SU-DHL-6 (cell line): ENCODE results near the gene MEN1.

Experiments used
- H2AFZ ChIP-seq: fragments of 200-600 bp; sonication (generic); 2 replicates; pipeline ENCODE4 v1.6.1; 2014; ENCODE audit warnings: low read depth, mild to moderate bottlenecking, moderate library complexity, mixed read lengths, antibody characterized with exemption, low read length; ENCODE audit not compliant: severe bottlenecking
- H3F3A ChIP-seq: fragments of 200-600 bp; shearing (Covaris generic); 2 replicates; pipeline ENCODE4 v1.6.0; 2016; ENCODE audit warnings: antibody characterized with exemption, mild to moderate bottlenecking; ENCODE audit not compliant: insufficient read depth
- H3K27ac ChIP-seq: fragments of 200-600 bp; sonication (generic); 2 replicates; pipeline ENCODE4 v1.5.1; 2016; ENCODE audit warnings: low read depth, mild to moderate bottlenecking, low read length, moderate library complexity, mixed read lengths
- H3K27me3 ChIP-seq: fragments of 200-600 bp; sonication (generic), shearing (Covaris generic); 2 replicates; pipeline ENCODE4 v1.6.0; 2014; ENCODE audit warnings: mild to moderate bottlenecking, low read length
- H3K36me3 ChIP-seq: fragments of 200-600 bp; sonication (generic); 2 replicates; pipeline ENCODE4 v1.6.1; 2014; ENCODE audit warnings: mild to moderate bottlenecking, low read length, mixed read lengths
- H3K4me2 ChIP-seq: fragments of 300-600, 200-600 bp; shearing (Covaris generic), sonication (generic); 2 replicates; pipeline ENCODE4 v1.6.0; 2014; ENCODE audit warnings: low read length, low read depth, mild to moderate bottlenecking; ENCODE audit not compliant: poor library complexity, severe bottlenecking
- H3K4me3 ChIP-seq: fragments of 200-600 bp; sonication (generic); 2 replicates; pipeline ENCODE4 v1.5.1; 2014; ENCODE audit warnings: antibody characterized with exemption, low read length, mild to moderate bottlenecking, mixed read lengths; ENCODE audit not compliant: insufficient read depth, poor library complexity, severe bottlenecking
- H3K79me2 ChIP-seq: fragments of 200-600 bp; sonication (generic); 2 replicates; pipeline ENCODE4 v1.6.1; 2014; ENCODE audit warnings: mild to moderate bottlenecking, low read length, moderate library complexity; ENCODE audit not compliant: insufficient read depth
- H3K9ac ChIP-seq: fragments of 200-600 bp; sonication (generic); 2 replicates; pipeline ENCODE4 v1.7.0; 2014; ENCODE audit warnings: mild to moderate bottlenecking, low read length
- H3K9me2 ChIP-seq: fragments of 200-600 bp; sonication (generic); replicated peaks from 2 replicates; pipeline ENCODE4 v1.6.1; 2014; ENCODE audit warnings: low read length; ENCODE audit not compliant: insufficient read depth
- H3K9me3 ChIP-seq: fragments of 200-600 bp; sonication (generic); 2 replicates; pipeline ENCODE4 v1.6.1; 2014; ENCODE audit warnings: low read length, mixed read lengths; ENCODE audit not compliant: insufficient read depth
- H4K20me1 ChIP-seq: fragments of 200-600 bp; sonication (generic); 2 replicates; pipeline ENCODE4 v1.6.1; 2014; ENCODE audit warnings: low read depth, mild to moderate bottlenecking, antibody characterized with exemption, low read length, moderate library complexity, mixed read lengths
- EZH2phosphoT487 ChIP-seq: fragments of 200-600 bp; sonication (generic), shearing (Covaris generic); conservative IDR thresholded peaks from 2 replicates; pipeline ENCODE4 v1.6.1; 2018; ENCODE audit warnings: mild to moderate bottlenecking, antibody characterized with exemption, low read length, moderate library complexity, mixed read lengths
- TF ChIP-seq, protein P1 (sequence below): fragments of 200-600 bp; sonication (generic); IDR thresholded peaks from one replicate; pipeline ENCODE4 v1.5.1; 2017; ENCODE audit warnings: antibody characterized with exemption, mild to moderate bottlenecking, low read length, moderate library complexity; ENCODE audit not compliant: insufficient read depth, poor library complexity, severe bottlenecking

The MEN1 gene

DNA sequence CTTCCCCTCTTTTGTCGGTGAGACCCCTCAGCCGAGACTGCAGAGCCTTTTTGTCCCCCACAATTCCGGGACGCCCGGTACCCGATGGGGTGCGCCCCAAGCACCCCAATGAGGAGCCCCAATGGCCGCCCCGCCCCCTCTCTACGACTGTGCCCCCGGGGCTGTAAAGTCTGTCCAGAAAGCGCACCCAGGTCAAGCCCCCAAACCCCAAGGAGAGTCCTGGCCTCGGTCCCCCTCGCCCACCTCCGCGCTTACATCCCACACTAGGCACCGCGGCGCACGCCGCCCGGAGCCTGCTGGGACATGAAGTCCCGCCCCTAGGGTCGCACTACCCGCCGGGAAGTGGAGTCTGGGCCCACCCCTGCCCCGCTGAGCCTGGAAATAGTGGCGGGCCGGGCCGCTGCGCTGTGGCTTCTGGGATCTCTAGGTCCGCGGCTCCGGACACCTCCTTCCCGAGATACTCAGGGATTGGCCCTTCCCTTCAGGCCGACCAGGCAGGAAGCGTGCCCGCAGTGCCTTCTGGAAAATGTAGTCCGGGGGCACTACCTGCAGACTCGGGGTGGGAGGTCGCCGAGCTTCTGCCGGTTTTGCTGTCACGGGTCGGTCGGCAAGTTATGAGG, at the start of gene MEN1:
Gene MEN1, minus strand, starts transcription at position 281 of the 620 bp plus-strand sequence. CDS start 442 bp downstream, outside the sequence.
- Histone ChIP-seq H3K9ac (peak within 1 kb of the TSS; percentile 78), H3F3A (peaks cover 21% of the 10 kb centered on the region), H2AFZ (peak within 1 kb of the TSS; percentile 88), H3K4me3 (peak within 1 kb of the TSS; percentile 69), H3K9me2 (no peaks in the 10 kb centered on the region), H3K4me2 (peak within 1 kb of the TSS; percentile 63), H4K20me1 (no peaks in the 10 kb centered on the region), H3K36me3 (no peaks in the 10 kb centered on the region), H3K27me3 (no peaks in the 10 kb centered on the region), H3K9me3 (no peaks in the 10 kb centered on the region), H3K27ac (peak within 1 kb of the TSS; percentile 76), H3K79me2 (peaks cover 7% of the 10 kb centered on the region; the same call in 1 of the 2 replicates)
- TF ChIP-seq, protein P1, sequence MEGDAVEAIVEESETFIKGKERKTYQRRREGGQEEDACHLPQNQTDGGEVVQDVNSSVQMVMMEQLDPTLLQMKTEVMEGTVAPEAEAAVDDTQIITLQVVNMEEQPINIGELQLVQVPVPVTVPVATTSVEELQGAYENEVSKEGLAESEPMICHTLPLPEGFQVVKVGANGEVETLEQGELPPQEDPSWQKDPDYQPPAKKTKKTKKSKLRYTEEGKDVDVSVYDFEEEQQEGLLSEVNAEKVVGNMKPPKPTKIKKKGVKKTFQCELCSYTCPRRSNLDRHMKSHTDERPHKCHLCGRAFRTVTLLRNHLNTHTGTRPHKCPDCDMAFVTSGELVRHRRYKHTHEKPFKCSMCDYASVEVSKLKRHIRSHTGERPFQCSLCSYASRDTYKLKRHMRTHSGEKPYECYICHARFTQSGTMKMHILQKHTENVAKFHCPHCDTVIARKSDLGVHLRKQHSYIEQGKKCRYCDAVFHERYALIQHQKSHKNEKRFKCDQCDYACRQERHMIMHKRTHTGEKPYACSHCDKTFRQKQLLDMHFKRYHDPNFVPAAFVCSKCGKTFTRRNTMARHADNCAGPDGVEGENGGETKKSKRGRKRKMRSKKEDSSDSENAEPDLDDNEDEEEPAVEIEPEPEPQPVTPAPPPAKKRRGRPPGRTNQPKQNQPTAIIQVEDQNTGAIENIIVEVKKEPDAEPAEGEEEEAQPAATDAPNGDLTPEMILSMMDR, result no peak
- no peak for TF ChIP-seq EZH2phosphoT487

DNA sequence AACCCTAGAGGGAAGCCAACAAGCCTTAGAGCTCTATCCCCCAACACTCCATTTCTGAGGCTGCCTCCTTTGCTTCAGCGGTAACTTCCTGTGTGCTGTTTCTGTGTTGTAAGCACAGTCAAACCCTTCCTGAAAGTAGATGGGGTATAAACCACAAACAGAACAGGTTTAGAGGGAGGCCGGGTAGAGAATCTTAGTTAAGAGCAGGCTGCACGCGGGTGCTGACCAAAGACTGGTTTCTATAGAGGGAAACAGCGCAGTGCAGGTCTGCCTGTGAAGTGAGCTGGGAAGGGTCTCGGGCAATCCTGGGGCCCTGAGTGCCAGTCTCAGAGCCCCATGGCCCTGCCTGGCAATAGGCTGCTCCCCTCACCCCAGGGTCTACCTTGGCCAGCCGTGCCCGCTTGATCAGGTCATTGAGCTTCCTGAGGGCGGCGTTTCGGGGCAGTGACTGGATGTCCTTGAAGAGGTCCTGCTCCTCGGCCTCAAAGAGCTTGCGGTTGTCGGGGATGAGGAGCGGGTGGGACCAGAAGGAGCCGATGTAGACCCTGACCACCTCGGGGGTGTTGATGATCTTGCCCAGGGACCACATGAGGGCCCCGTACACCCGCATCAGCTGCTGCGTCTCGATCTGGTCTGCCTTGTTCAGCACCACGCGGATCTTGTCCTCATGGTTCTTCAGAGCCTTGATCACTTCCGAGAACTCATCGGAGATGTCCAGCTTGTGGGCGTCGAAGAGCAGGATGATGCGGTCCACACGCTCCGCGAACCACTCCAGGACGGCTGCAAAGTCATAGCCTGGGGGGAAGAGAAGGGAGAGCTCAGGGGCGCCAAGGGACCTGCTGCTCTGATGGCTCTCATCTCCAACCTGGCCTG, 49.4 kb upstream of the MEN1 start:
- Histone ChIP-seq H3K27ac (peak overlapping the region; percentile 93), H3K36me3 (peaks cover 5% of the 10 kb centered on the region; the same call in 1 of the 2 replicates), H3K4me2 (peak overlapping the region; percentile 57), H3K9me2 (no peaks in the 10 kb centered on the region), H3K9me3 (no peaks in the 10 kb centered on the region), H2AFZ (no peak overlapping the region), H4K20me1 (no peaks in the 10 kb centered on the region), H3K27me3 (no peaks in the 10 kb centered on the region), H3F3A (peaks cover 45% of the 10 kb centered on the region), H3K9ac (peak overlapping the region; percentile 52), H3K4me3 (no peak overlapping the region), H3K79me2 (peaks cover 66% of the 10 kb centered on the region)
- TF ChIP-seq, protein P1, result no peak
- TF ChIP-seq EZH2phosphoT487, result no peak

DNA sequence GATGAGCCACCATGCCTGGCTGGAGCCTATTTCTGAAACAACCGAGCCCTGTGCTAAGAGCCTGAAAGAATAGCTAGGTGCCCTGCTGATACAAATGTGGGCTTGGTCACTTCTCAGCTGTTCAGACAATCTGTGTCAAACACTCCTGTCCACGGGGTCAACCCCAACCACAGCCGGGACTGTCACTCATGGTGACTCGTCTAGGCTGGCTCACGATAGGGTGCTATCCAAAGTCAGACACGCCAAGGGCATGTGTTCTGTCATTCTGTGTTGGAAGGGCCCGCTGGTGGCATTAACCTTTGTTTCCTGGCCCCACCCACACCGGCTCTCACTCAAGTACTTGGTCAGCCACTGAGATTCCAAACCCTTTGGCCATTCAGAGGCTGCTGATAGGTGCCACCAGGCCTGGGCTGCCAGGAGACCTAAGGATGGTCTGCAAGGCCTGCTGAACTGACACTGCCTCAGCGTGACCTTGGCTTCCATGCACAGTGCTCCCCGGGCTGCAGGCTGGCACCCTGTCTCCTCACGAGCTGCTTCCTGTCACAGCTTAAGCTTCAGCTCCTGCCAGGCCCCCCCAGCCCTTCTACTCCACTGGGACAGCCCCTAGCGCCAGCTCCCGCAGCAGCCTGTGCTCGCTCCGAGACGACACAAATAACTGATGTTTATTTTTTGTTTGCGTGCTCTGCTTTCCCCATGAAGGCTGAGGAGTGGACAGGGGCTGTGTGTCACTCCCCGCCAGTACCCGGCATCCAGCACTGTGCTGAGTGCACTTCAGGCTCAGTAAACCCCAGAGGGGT, 48.3 kb upstream of the MEN1 start:
- Histone ChIP-seq H3K9ac (peak overlapping the region; percentile 52), H2AFZ (no peak overlapping the region), H3K9me3 (no peaks in the 10 kb centered on the region), H3K4me3 (no peak overlapping the region), H3K79me2 (peaks cover 55% of the 10 kb centered on the region), H3K9me2 (no peaks in the 10 kb centered on the region), H3F3A (peaks cover 51% of the 10 kb centered on the region), H4K20me1 (no peaks in the 10 kb centered on the region), H3K27ac (peak overlapping the region; percentile 93), H3K27me3 (no peaks in the 10 kb centered on the region), H3K4me2 (peak overlapping the region; percentile 57), H3K36me3 (peaks cover 8% of the 10 kb centered on the region; the same call in 1 of the 2 replicates)
- no peak for TF ChIP-seq EZH2phosphoT487
- TF ChIP-seq, protein P1, result no peak
